IgD-negative memory B cell (primary cell): Measurements from ENCODE around the gene PARD3B. TPM values are rescaled to one million over a fixed set of nuclear protein-coding genes. Genes with fewer than 3 reads are reported as not detected.
"Not testable (repeated sequence)": the region's sequence is repeated elsewhere in the genome, so short reads cannot be mapped to it uniquely, and the experiment has no call there.

Experiments
- H3K27ac Mint-ChIP-seq, 3 donors: one replicate each; pipeline ENCODE4 v1.8.0; 2020 to 2022; ENCODE audit warnings: mild to moderate bottlenecking in 3 of 3, mixed read lengths in 3 of 3, moderate library complexity in 1 of 3
- H3K27me3 Mint-ChIP-seq: one replicate; pipeline ENCODE4 v1.8.0; 2021; ENCODE audit warnings: mixed read lengths
- H3K36me3 Mint-ChIP-seq: one replicate; pipeline ENCODE4 v1.8.0; 2020; ENCODE audit warnings: mild to moderate bottlenecking, mixed read lengths
- H3K4me1 Mint-ChIP-seq, 3 donors: one replicate each; pipeline ENCODE4 v1.8.0; 2020 to 2022; ENCODE audit warnings: mixed read lengths in 3 of 3, mild to moderate bottlenecking in 1 of 3
- H3K4me3 Mint-ChIP-seq, 4 donors: one replicate each; pipeline ENCODE4 v1.8.0; 2020 to 2022; ENCODE audit warnings: mild to moderate bottlenecking in 4 of 4, mixed read lengths in 4 of 4, moderate library complexity in 3 of 4
- H3K9me3 Mint-ChIP-seq, 3 donors: one replicate each; pipeline ENCODE4 v1.8.0; 2020 to 2021; ENCODE audit warnings: mixed read lengths in 3 of 3, mild to moderate bottlenecking in 1 of 3
- polyA plus RNA-seq: library from polyadenylated mRNA; unstranded; fragments of 300-500 nt; fragmentation: Illumina TruSeq; gene quantifications from one replicate; pipeline ENCODE4 v1.2.3, GENCODE V29; 2021

The PARD3B gene
- polyA plus RNA-seq, 1 donor from 2014 or later: 0.04 TPM

- H3K9me3 Mint-ChIP-seq: no peaks in the 10 kb centered on the region
- H3K4me1 Mint-ChIP-seq: no peaks in the 10 kb centered on the region
- H3K27me3 Mint-ChIP-seq: no peaks in the 10 kb centered on the region
- no peak overlapping the region for H3K27ac Mint-ChIP-seq
- H3K4me3 Mint-ChIP-seq: no peak overlapping the region
- H3K36me3 Mint-ChIP-seq: no peaks in the 10 kb centered on the region
Observed at GRCh38 chr2:204533629-204534370, 11.5 kb upstream of the PARD3B start.

DNA sequence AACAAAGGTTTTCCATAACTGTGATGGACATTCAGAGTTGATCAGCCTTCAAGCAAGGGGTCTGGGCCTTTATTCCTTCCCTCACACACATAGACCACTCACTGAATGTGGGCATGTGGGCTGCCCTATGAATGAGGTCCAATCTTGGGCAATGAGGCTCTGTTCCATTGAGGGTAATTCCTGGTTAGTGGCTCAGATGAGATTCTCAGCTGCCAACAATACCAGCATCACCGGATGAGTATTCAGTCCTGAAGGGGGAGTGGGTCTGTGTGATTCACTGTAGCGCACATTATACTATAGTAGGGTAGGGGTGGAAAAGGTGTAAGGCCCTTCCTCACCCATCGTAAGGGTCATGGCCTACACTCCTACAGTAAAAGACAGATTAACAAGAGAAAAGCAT, 9.9 kb upstream of the PARD3B start:
- Mint-ChIP-seq H3K4me3 (no peak overlapping the region), H3K9me3 (no peaks in the 10 kb centered on the region), H3K36me3 (no peaks in the 10 kb centered on the region), H3K4me1 (no peaks in the 10 kb centered on the region), H3K27ac (no peak overlapping the region), H3K27me3 (no peaks in the 10 kb centered on the region)

DNA sequence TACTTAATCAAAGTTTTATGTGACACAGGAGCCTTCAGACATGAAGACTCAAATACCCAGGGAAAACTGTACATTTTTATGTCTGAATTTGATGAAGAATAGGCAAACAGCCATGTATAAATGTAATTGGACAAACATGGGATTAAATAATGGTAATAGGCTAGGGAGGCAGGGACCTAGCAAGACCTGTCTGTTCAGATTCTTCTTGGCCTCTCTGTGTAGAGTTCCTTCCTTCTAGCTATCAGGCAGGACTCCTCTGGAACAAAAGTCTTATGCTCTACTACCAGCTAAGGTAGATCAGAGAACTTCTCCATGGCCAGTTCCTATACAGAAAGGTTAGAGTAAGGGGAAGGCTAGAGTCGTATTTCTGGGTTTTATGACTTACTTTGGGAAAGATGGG, 9.5 kb upstream of the PARD3B start:
- Mint-ChIP-seq H3K36me3 (no peaks in the 10 kb centered on the region), H3K27ac (no peak overlapping the region), H3K4me1 (no peaks in the 10 kb centered on the region), H3K27me3 (no peaks in the 10 kb centered on the region), H3K9me3 (no peaks in the 10 kb centered on the region), H3K4me3 (no peak overlapping the region)

GRCh38 chr2:204538182-204539018, 6.9 kb upstream of the PARD3B start:
- no peak overlapping the region for H3K27ac Mint-ChIP-seq

DNA sequence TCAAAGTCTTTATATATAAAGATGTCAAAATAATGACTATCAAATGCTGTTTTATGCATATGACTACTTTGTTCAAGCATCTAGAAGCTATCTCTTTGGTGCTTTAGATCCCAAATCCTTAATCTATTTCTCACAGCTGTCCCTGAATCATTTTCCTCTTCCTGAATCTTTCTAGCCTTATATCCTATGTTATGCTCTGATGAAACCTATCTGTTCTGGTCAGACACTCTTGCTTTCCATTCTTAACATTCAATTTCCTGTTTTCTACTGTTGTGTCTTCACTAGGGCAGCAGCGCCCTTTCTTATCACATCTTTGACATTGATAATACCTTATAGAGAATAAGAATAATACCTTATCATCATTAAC, 6.3 kb upstream of the PARD3B start:
- H3K36me3 Mint-ChIP-seq: no peaks in the 10 kb centered on the region
- no peak overlapping the region for H3K4me3 Mint-ChIP-seq
- no peaks in the 10 kb centered on the region for H3K4me1 Mint-ChIP-seq
- H3K27me3 Mint-ChIP-seq: peaks cover 11% of the 10 kb centered on the region
- no peaks in the 10 kb centered on the region for H3K9me3 Mint-ChIP-seq
- H3K27ac Mint-ChIP-seq: no peak overlapping the region

More at GRCh38 chr2:204538182-204539018, 6.9 kb upstream of the PARD3B start:
- no peaks in the 10 kb centered on the region for H3K36me3 Mint-ChIP-seq
- no peak overlapping the region for H3K4me3 Mint-ChIP-seq
- H3K9me3 Mint-ChIP-seq: no peaks in the 10 kb centered on the region
- H3K27me3 Mint-ChIP-seq: peaks cover 7% of the 10 kb centered on the region
- no peaks in the 10 kb centered on the region for H3K4me1 Mint-ChIP-seq

DNA sequence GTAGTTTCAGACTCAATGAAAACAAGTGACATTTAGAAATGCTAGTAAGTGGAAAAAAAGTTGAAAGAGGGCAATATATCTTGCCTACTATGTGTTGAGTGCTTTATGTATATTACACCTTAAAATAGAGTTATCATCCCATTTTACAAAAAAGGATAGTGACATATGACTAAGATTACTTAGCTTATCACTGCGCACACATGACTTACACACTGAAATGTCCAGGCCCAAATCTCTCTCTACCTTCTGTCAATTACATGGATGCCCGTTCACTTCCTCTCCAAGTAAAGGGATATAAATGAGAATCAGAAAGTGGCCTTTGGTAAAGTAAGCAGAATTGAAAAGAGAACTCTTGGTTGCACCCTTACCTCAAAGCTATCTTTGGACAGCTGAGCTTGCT, 3.6 kb upstream of the PARD3B start:
- H3K27me3 Mint-ChIP-seq: peaks cover 29% of the 10 kb centered on the region
- no peaks in the 10 kb centered on the region for H3K36me3 Mint-ChIP-seq
- no peak overlapping the region for H3K27ac Mint-ChIP-seq
- no peak overlapping the region for H3K4me3 Mint-ChIP-seq
- H3K9me3 Mint-ChIP-seq: no peaks in the 10 kb centered on the region
- peaks cover 0 to 9% (median 2%) of the 10 kb centered on the region in 3 donors for H3K4me1 Mint-ChIP-seq

- H3K4me1 Mint-ChIP-seq: peaks cover 0 to 9% (median 2%) of the 10 kb centered on the region in 3 donors
- peaks cover 29% of the 10 kb centered on the region for H3K27me3 Mint-ChIP-seq
- no peak overlapping the region for H3K27ac Mint-ChIP-seq
- H3K9me3 Mint-ChIP-seq: no peaks in the 10 kb centered on the region
- H3K36me3 Mint-ChIP-seq: no peaks in the 10 kb centered on the region
- peak overlapping the region in 1 of 4 donors; percentile 50 for H3K4me3 Mint-ChIP-seq
Observed at GRCh38 chr2:204542982-204543608, 2.2 kb upstream of the PARD3B start.

- no peak overlapping the region for H3K27ac Mint-ChIP-seq
- H3K27me3 Mint-ChIP-seq: peaks cover 29% of the 10 kb centered on the region
- peaks cover 3% of the 10 kb centered on the region for H3K36me3 Mint-ChIP-seq
- H3K9me3 Mint-ChIP-seq: no peaks in the 10 kb centered on the region
- H3K4me3 Mint-ChIP-seq: peak overlapping the region in 3 of 4 donors; percentile 70 to 90 (median 84)
- H3K4me1 Mint-ChIP-seq: peaks cover 0 to 9% (median 2%) of the 10 kb centered on the region in 3 donors
Observed at GRCh38 chr2:204545861-204546735, 823 bp downstream of the PARD3B start.

DNA sequence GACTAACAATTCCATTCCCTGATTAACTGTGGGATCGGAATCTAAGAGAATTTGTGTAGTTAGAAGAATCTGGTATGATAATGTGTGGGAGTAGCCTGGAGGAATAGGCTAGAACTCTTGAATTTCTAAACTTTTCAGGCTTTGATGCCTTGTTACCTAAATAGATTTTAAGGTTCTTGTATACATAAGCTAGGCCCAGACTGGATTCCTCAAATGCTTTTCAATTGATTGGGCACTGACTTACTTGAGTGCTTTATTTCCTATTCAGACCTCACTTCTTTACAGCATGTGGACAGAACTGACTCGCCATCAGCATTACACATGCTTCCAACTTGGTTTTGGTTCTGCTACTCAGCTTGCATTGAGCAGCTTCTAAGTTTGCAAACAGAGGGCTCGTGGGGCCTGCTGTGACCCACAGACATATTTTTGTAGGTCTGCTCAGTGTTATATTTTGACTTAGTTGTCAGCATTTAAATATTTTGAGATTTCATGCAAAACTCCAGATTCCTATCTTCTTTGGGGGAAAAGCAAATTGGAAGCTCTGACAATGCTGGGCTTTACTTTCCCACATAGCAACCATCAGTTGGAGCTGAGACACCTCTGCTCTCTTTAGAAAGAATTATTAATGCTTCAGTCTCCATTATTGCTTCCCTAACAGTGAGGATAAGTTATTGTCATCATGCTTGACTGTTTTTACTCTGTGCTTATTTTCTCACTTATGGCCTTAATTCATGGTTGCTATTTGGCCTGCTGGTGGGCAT, 5.7 kb downstream of the PARD3B start:
- Mint-ChIP-seq H3K36me3 (peaks cover 3% of the 10 kb centered on the region), H3K4me3 (no peak overlapping the region), H3K9me3 (peaks cover 0 to 5% (median 0%) of the 10 kb centered on the region in 3 donors), H3K27ac (no peak overlapping the region), H3K27me3 (peaks cover 9% of the 10 kb centered on the region), H3K4me1 (no peaks in the 10 kb centered on the region)

DNA sequence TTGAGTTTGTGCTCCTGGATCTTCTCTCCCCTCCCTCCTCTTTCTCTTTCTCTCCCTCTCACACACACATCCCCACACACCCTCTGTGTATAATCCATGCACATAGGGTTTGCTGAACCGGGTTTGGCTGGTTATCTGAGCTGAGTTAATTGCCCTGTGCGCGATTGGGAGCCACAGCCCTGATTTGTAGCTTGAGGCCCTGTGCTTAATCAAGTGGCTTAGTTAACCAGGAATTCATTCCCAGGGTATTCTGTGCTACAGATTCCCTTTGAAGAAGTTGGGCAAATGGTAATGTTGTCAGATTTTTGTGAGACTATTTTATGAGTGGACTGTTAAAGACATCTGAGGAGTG, 6.2 kb downstream of the PARD3B start:
- H3K4me1 Mint-ChIP-seq: no peaks in the 10 kb centered on the region
- H3K9me3 Mint-ChIP-seq: peaks cover 0 to 5% (median 0%) of the 10 kb centered on the region in 3 donors
- no peak overlapping the region for H3K27ac Mint-ChIP-seq
- H3K4me3 Mint-ChIP-seq: no peak overlapping the region
- peaks cover 3% of the 10 kb centered on the region for H3K36me3 Mint-ChIP-seq
- H3K27me3 Mint-ChIP-seq: peaks cover 4% of the 10 kb centered on the region

DNA sequence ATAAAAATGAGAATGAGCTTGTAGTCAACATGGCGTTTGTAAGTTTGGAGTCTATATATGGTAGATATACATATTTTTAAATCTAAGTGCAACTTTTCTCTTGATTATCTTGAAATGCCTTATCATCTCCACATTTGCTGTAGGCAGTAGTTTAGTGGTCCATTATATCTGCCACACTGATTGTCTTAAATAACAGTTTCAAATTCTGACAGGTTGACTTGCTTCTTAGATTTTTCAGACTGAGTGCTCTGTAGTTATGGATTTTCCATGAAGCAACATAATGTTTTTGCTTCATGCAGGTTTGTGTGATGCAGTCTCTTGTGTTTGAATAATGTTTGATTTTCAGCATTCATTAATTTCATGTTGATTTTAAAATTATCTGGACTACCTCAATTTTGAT, 12.3 kb downstream of the PARD3B start:
- no peaks in the 10 kb centered on the region for H3K36me3 Mint-ChIP-seq
- H3K4me3 Mint-ChIP-seq: no peak overlapping the region
- no peaks in the 10 kb centered on the region for H3K4me1 Mint-ChIP-seq
- H3K27me3 Mint-ChIP-seq: peaks cover 2% of the 10 kb centered on the region
- H3K27ac Mint-ChIP-seq: no peak overlapping the region
- peaks cover 0 to 10% (median 3%) of the 10 kb centered on the region in 3 donors for H3K9me3 Mint-ChIP-seq

GRCh38 chr2:204559358-204559757, 14.1 kb downstream of the PARD3B start:
- not testable (repeated sequence) for H3K27me3 Mint-ChIP-seq, H3K4me3 Mint-ChIP-seq, H3K36me3 Mint-ChIP-seq, H3K4me1 Mint-ChIP-seq
- peaks cover 0 to 10% (median 3%) of the 10 kb centered on the region in 3 donors for H3K9me3 Mint-ChIP-seq
- H3K27ac Mint-ChIP-seq: peak overlapping the region in 1 of 3 donors; percentile 36

GRCh38 chr2:204560902-204561301, 15.6 kb downstream of the PARD3B start:
- Mint-ChIP-seq H3K27ac (no peak overlapping the region), H3K36me3 (no peaks in the 10 kb centered on the region), H3K4me1 (no peaks in the 10 kb centered on the region), H3K4me3 (no peak overlapping the region), H3K27me3 (no peaks in the 10 kb centered on the region), H3K9me3 (peaks cover 0 to 5% (median 3%) of the 10 kb centered on the region in 3 donors)

DNA sequence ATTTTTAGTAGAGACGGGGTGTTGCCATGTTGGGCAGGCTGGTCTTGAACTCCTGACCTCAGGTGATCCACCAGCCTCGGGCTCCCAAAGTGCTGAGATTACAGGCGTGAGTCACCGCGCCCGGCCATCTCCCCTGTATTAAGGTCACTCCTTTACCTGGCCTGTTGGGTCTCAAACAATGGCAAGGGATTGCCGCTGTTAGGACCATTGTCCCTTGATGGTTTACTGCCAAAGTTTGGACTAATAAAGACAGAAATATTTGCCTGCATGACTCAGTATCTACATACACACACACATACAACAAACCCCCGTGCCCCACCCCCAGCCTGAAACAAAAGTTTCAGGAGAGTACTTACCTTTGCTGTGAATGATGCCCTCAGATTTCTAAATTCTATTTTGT, 16.5 kb downstream of the PARD3B start:
- Mint-ChIP-seq H3K4me3 (no peak overlapping the region), H3K27me3 (peaks cover 2% of the 10 kb centered on the region), H3K36me3 (no peaks in the 10 kb centered on the region), H3K9me3 (peaks cover 0 to 5% (median 3%) of the 10 kb centered on the region in 3 donors), H3K4me1 (no peaks in the 10 kb centered on the region), H3K27ac (no peak overlapping the region)
